ENCODE data around the gene ABCC6.

- TF ChIP-seq CTCF (conservative IDR thresholded peaks at IDR 0.05; ENCODE audit: low read depth, low read length), result no peak
- no peak for TF ChIP-seq POLR2A (IDR thresholded peaks at IDR 0.05; ENCODE audit: low read depth, low read length)
- TF ChIP-seq MAFK (IDR thresholded peaks at IDR 0.05; ENCODE audit: low read depth, low read length), result no peak
- TF ChIP-seq CEBPB (IDR thresholded peaks at IDR 0.05; ENCODE audit: low read depth, low read length), result no peak
- no peak for TF ChIP-seq SMC3 (IDR thresholded peaks at IDR 0.05; ENCODE audit: low read depth, low read length)
- TF ChIP-seq BHLHE40 (IDR thresholded peaks at IDR 0.05; ENCODE audit: low read depth, low read length), result no peak
- no peak for TF ChIP-seq RFX5 (IDR thresholded peaks at IDR 0.05; ENCODE audit: low read depth, low read length)
These were observed 84.2 kb downstream of the ABCC6 start for GRCh38 chr16:16139061-16139460.

Data from IMR-90 (cell line).